H1 (cell line): ENCODE results near the gene IRF9. TPM values are rescaled to one million over a fixed set of nuclear protein-coding genes. Genes with fewer than 3 reads are reported as not detected.

ENCODE experiments used
- CTCF ChIA-PET: fragments of 300-600 bp; sonication (Branson Sonifier 250); formaldehyde crosslinking; loops from one replicate; lab custom pipeline; 2021; ENCODE audit not compliant: partially characterized antibody; lab: Charles Lee
- POLR2A ChIA-PET: fragments of 300-600 bp; sonication (Branson Sonifier 250); formaldehyde crosslinking; loops from one replicate; lab custom pipeline; 2021; ENCODE audit warnings: inconsistent platforms; ENCODE audit not compliant: partially characterized antibody; lab: Charles Lee
- DNase-seq, 2 experiments: peaks; one replicate each; pipeline versions ENCODE4 v3.0.0 to v3.0.0-alpha.2; 2010 to 2022; ENCODE audit warnings: low spot score in 2 of 2, low read depth in 1 of 2, mixed read lengths in 1 of 2
- FAIRE-seq: peaks from 2 replicates; lab custom pipeline; 2011; peaks lifted over from hg19 to GRCh38; lab: Jason Lieb, UNC
- H2AFZ ChIP-seq: 2 replicates; pipeline ENCODE4 v1.8.1; 2012; ENCODE audit warnings: low read length, inconsistent platforms
- H2AK5ac ChIP-seq: 2 replicates; pipeline ENCODE4 v1.6.1; 2013; ENCODE audit warnings: low read depth, low read length
- H2BK120ac ChIP-seq: replicated peaks from 2 replicates; pipeline ENCODE3; 2013; ENCODE audit warnings: low read depth, low read length, inconsistent platforms
- H2BK12ac ChIP-seq: 2 replicates; pipeline ENCODE4 v1.6.1; 2013; ENCODE audit warnings: low read depth, low read length
- H2BK15ac ChIP-seq: 2 replicates; pipeline ENCODE4 v1.6.1; 2013; ENCODE audit warnings: low read length
- H2BK20ac ChIP-seq: 2 replicates; pipeline ENCODE4 v1.6.1; 2013; ENCODE audit warnings: low read length
- H2BK5ac ChIP-seq: 2 replicates; pipeline ENCODE4 v1.6.1; 2013; ENCODE audit warnings: low read depth, low read length
- H3K14ac ChIP-seq: 2 replicates; pipeline ENCODE4 v1.6.1; 2013; ENCODE audit warnings: inconsistent platforms; ENCODE audit not compliant: insufficient read length
- H3K18ac ChIP-seq: 2 replicates; pipeline ENCODE4 v1.6.1; 2013; ENCODE audit warnings: low read length; ENCODE audit errors: extremely low read depth
- H3K23ac ChIP-seq: 2 replicates; pipeline ENCODE4 v1.6.1; 2013; ENCODE audit warnings: inconsistent platforms; ENCODE audit not compliant: insufficient read length
- H3K23me2 ChIP-seq: 2 replicates; pipeline ENCODE4 v1.6.1; 2013; ENCODE audit warnings: low read depth, low read length
- H3K27ac ChIP-seq: 2 replicates; pipeline ENCODE4 v1.6.1; 2011; ENCODE audit warnings: low read depth, low read length, inconsistent platforms
- H3K27me3 ChIP-seq, 4 experiments: replicated peaks in 1 of 4; 1 replicate in 1 of 4; 2 replicates in 3 of 4; pipeline versions ENCODE4 v1.6.1 to v1.8.1; 2011 to 2013; ENCODE audit warnings: low read length in 3 of 4, mild to moderate bottlenecking in 3 of 4, inconsistent platforms in 2 of 4, mixed read lengths in 2 of 4, moderate library complexity in 1 of 4; ENCODE audit not compliant: control insufficient read depth in 3 of 4, insufficient read depth in 3 of 4; ENCODE audit errors: extremely low read depth in 1 of 4
- H3K36me3 ChIP-seq, 4 experiments: 2 replicates each; pipeline versions ENCODE4 v1.6.1 to v1.8.1; 2011 to 2013; ENCODE audit warnings: mild to moderate bottlenecking in 4 of 4, low read length in 3 of 4, moderate library complexity in 2 of 4, control low read depth in 1 of 4, inconsistent platforms in 1 of 4; ENCODE audit not compliant: insufficient read depth in 4 of 4, control insufficient read depth in 2 of 4
- H3K4ac ChIP-seq: replicated peaks from 2 replicates; pipeline ENCODE3; 2013; ENCODE audit warnings: low read length, low read depth, mixed read lengths, inconsistent platforms; ENCODE audit not compliant: insufficient read length
- H3K4me1 ChIP-seq, 4 experiments: replicated peaks in 1 of 4; 1 replicate in 1 of 4; 2 replicates in 3 of 4; pipeline versions ENCODE4 v1.6.1 to v1.8.1; 2011 to 2013; ENCODE audit warnings: low read length in 3 of 4, inconsistent platforms in 2 of 4, mixed read lengths in 1 of 4; ENCODE audit not compliant: insufficient read depth in 4 of 4, control insufficient read depth in 3 of 4
- H3K4me2 ChIP-seq, 2 experiments: 2 replicates each; pipeline versions ENCODE4 v1.6.1 to v1.8.1; 2011 to 2013; ENCODE audit warnings: low read depth in 2 of 2, low read length in 2 of 2, control low read depth in 1 of 2, inconsistent platforms in 1 of 2, mild to moderate bottlenecking in 1 of 2; ENCODE audit not compliant: insufficient read depth in 1 of 2
- H3K4me3 ChIP-seq, 4 experiments: fragments of 200-600, 300-600 bp in 1 of 4; sonication (generic), shearing (Covaris generic), sonication (Bioruptor Twin) in 1 of 4; 2 replicates each; pipeline versions ENCODE4 v1.5.1 to v1.8.1; 2011 to 2016; ENCODE audit warnings: low read length in 4 of 4, low read depth in 3 of 4, control low read depth in 2 of 4, inconsistent platforms in 2 of 4, mild to moderate bottlenecking in 2 of 4, mixed read lengths in 1 of 4, moderate library complexity in 1 of 4; ENCODE audit not compliant: insufficient read depth in 2 of 4; ENCODE audit errors: extremely low read depth in 1 of 4
- H3K56ac ChIP-seq: replicated peaks from 2 replicates; pipeline ENCODE3; 2013; ENCODE audit warnings: low read depth, mild to moderate bottlenecking, mixed read lengths, low read length, inconsistent platforms; ENCODE audit not compliant: insufficient read length
- H3K79me1 ChIP-seq: 2 replicates; pipeline ENCODE4 v1.6.1; 2013; ENCODE audit warnings: low read depth, low read length, control low read depth
- H3K79me2 ChIP-seq, 2 experiments: 2 replicates each; pipeline versions ENCODE4 v1.6.1 to v1.8.1; 2012 to 2013; ENCODE audit warnings: low read length in 2 of 2, mild to moderate bottlenecking in 2 of 2, inconsistent platforms in 1 of 2; ENCODE audit not compliant: insufficient read depth in 2 of 2, control insufficient read depth in 1 of 2
- H3K9ac ChIP-seq, 4 experiments: replicated peaks in 1 of 4; 1 replicate in 1 of 4; 2 replicates in 3 of 4; pipeline versions ENCODE4 v1.6.1 to v1.8.1; 2011 to 2013; ENCODE audit warnings: low read depth in 3 of 4, low read length in 3 of 4, control low read depth in 2 of 4, mild to moderate bottlenecking in 2 of 4, moderate library complexity in 2 of 4, inconsistent platforms in 1 of 4; ENCODE audit errors: extremely low read depth in 1 of 4
- H3K9me3 ChIP-seq, 2 experiments: 2 replicates each; pipeline versions ENCODE4 v1.6.1 to v1.8.1; 2012 to 2013; ENCODE audit warnings: mild to moderate bottlenecking in 2 of 2, moderate library complexity in 2 of 2, control low read depth in 1 of 2, inconsistent platforms in 1 of 2, low read depth in 1 of 2, low read length in 1 of 2, mixed read lengths in 1 of 2; ENCODE audit not compliant: insufficient read depth in 2 of 2
- H4K20me1 ChIP-seq, 2 experiments: replicated peaks in 1 of 2; 2 replicates each; pipeline versions ENCODE3 to v1.8.1; 2011 to 2013; ENCODE audit warnings: inconsistent platforms in 2 of 2, low read length in 2 of 2, mild to moderate bottlenecking in 1 of 2; ENCODE audit not compliant: insufficient read depth in 2 of 2, control insufficient read depth in 1 of 2
- H4K5ac ChIP-seq: 2 replicates; pipeline ENCODE4 v1.6.1; 2013; ENCODE audit warnings: low read length, low read depth, mixed read lengths, inconsistent platforms; ENCODE audit not compliant: insufficient read length
- H4K8ac ChIP-seq: 2 replicates; pipeline ENCODE4 v1.8.0; 2013; ENCODE audit warnings: mild to moderate bottlenecking, moderate library complexity, low read length, inconsistent platforms; ENCODE audit not compliant: insufficient read depth; ENCODE audit errors: extremely low read depth
- H4K91ac ChIP-seq: replicated peaks from 2 replicates; pipeline ENCODE3; 2013; ENCODE audit warnings: low read length, mixed read lengths, inconsistent platforms; ENCODE audit not compliant: insufficient read length
- ATF2 ChIP-seq: IDR thresholded peaks from 2 replicates; pipeline ENCODE4 v1.6.1; 2012; ENCODE audit warnings: low read length, inconsistent platforms
- PHF8 ChIP-seq: fragments of 200-600 bp; sonication (generic); conservative IDR thresholded peaks from 2 replicates; pipeline ENCODE4 v1.7.1; 2012; ENCODE audit warnings: low read depth, mild to moderate bottlenecking, inconsistent platforms, low read length, moderate library complexity
- ZNF274 ChIP-seq: IDR thresholded peaks from 2 replicates; pipeline ENCODE4 v1.7.0; 2012; ENCODE audit warnings: low read length, borderline replicate concordance; ENCODE audit errors: extremely low read depth
- WGBS, 2 experiments: shearing (Covaris generic) in 1 of 2; methylation state at CpG; one replicate each; pipeline versions ENCODE4 v1.1.6 to v1.1.7; 2013 to 2015; ENCODE audit warnings: low lambda C conversion rate in 2 of 2, mixed read lengths in 2 of 2, inconsistent platforms in 1 of 2, low coverage in 1 of 2, missing lambda C conversion rate in 1 of 2; ENCODE audit not compliant: insufficient replicate concordance in 2 of 2, insufficient coverage in 1 of 2, insufficient read length in 1 of 2; ENCODE audit errors: extremely low coverage in 1 of 2, missing lambda C conversion rate in 1 of 2; 5-methylcytosine and 5-hydroxymethylcytosine counted together
- polyA plus RNA-seq, 7 experiments: library from polyadenylated mRNA; depleted of rRNA in 3 of 7; stranded (reverse) in 5 of 7; unstranded in 2 of 7; fragments of >200 nt in 5 of 7; fragments of 200-250 nt in 2 of 7; gene quantifications; 1 replicate in 5 of 7; 2 replicates in 1 of 7; 4 replicates in 1 of 7; pipeline versions ENCODE4 v1.2.1 to v1.2.3, GENCODE V29; 2011 to 2013; ENCODE audit warnings: missing spikeins in 2 of 7, mixed read lengths in 2 of 7
- total RNA-seq: library from RNA; stranded (reverse); fragmentation: NEBNext Ultra II Directional; extraction: Animal tissue kit (Norgen Biotek cat#: 25700); gene quantifications from 2 replicates; pipeline ENCODE4 v1.2.1, GENCODE V29; 2021

Gene IRF9
- total and polyA plus RNA-seq, 2 of the 8 experiments (the other 6 are each of a cell fraction or from before 2014, with no cell fraction given), result 11.4 to 13.2 TPM

DNA sequence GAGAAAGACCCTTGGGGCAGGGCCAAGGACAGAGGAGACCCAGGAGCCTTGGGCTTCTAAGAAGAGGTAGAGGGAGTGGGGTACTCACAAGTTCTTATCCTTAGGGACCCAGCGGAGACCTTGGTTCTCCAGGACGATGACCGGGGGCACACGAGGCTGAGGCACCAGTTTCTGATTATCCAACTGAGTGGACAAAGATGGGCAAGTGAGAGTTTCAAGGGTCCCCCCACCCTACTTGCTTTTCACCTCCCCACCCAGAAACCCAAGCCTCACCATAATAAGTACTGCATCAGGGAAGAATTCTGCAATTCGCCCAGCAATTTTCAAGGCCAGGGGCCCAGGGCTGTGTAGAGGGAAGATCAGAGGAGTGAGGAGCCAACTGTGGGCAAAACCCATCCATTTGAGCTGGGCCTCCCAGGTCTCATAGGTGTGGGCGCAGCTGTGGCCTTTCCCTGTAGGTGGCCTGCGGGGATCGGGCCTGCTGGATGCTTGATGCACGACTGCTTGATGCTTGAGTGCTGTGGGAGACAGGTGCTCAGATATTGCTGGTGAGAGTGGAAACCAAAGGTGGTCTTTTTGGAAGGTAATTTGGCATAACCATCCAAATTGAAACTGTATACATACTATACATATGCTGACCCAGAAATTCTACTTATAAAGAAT is 21.7 kb upstream of the IRF9 start:
- Histone ChIP-seq H3K4me3 (peak overlapping the region in 3 of 4 experiments; percentile 10 to 99 (median 79); a peak in 5 of 8 replicates), H4K91ac (no peak overlapping the region), H2AFZ (no peak overlapping the region), H4K5ac (no peak overlapping the region), H3K18ac (no peak overlapping the region), H3K36me3 (peaks cover 8 to 33% (median 16%) of the 10 kb centered on the region in 4 experiments; a peak in 6 of 8 replicates), H3K4me1 (peaks cover 0 to 10% (median 7%) of the 10 kb centered on the region in 4 experiments; a peak in 5 of 7 replicates), H3K79me2 (peaks cover 0 to 12% of the 10 kb centered on the region in 2 experiments; a peak in 2 of 4 replicates), H3K9me3 (no peaks in the 10 kb centered on the region), H4K8ac (no peak overlapping the region), H2BK12ac (no peak overlapping the region), H2BK20ac (no peak overlapping the region), H3K79me1 (peaks cover 4% of the 10 kb centered on the region; the same call in 1 of the 2 replicates), H2BK15ac (no peak overlapping the region), H3K56ac (no peak overlapping the region), H3K27ac (no peak overlapping the region), H2BK120ac (no peak overlapping the region), H3K14ac (no peak overlapping the region), H4K20me1 (peaks cover 0 to 1% of the 10 kb centered on the region in 2 experiments), H2AK5ac (no peak overlapping the region), H3K27me3 (no peaks in the 10 kb centered on the region), H3K4me2 (peak overlapping the region; percentile 53 to 55), H3K4ac (no peak overlapping the region), H3K23ac (no peak overlapping the region), H3K9ac (no peak overlapping the region; a peak in 1 of 7 replicates), H2BK5ac (no peak overlapping the region), H3K23me2 (peaks cover 8% of the 10 kb centered on the region; the same call in 1 of the 2 replicates)
- CTCF ChIA-PET, result interaction anchor here (0.6 to 3.1 kb wide), 7 partner anchors 12 to 82 kb away, joined by 3 to 18 read pairs (median 3); partner anchors contain the start of genes DCAF11, IRF9 and NRL
- no peak for FAIRE-seq
- TF ChIP-seq PHF8 (no peak), ZNF274 (no peak), ATF2 (no peak)
- POLR2A ChIA-PET, result interaction anchor here (0.9 to 10.5 kb wide), 11 partner anchors 8 to 81 kb away, joined by 3 to 118 read pairs (median 4); partner anchors contain the start of genes DCAF11, IRF9, NRL and PSME2
- DNase-seq, result no peak
- 91% methylated on average over 9 of the region's 9 CpGs; no CpG with 5 or more reads in 1 of the 2 experiments for WGBS, 2 experiments
